Tibial nerve (tissue), 4 donors: ENCODE data around the gene JAKMIP1. TPM values are rescaled to one million over a fixed set of nuclear protein-coding genes. Genes with fewer than 3 reads are reported as not detected.

Experiments used
- DNase-seq, 2 donors: peaks; one replicate each; pipeline ENCODE4 v3.0.0-alpha.2; 2019; ENCODE audit warnings: low spot score in 2 of 2
- H3K27ac ChIP-seq, 4 donors: fragments of 200-600 bp; sonication (generic) in 3 of 4; one replicate each; pipeline ENCODE4 v1.5.1; 2017 to 2019; ENCODE audit warnings: mild to moderate bottlenecking in 1 of 4
- H3K27me3 ChIP-seq, 2 donors: fragments of 200-600 bp; sonication (generic) in 1 of 2; one replicate each; pipeline versions ENCODE4 v1.5.1 to v1.6.0; 2017 to 2019
- H3K36me3 ChIP-seq, 3 donors: fragments of 200-600 bp; sonication (generic); one replicate each; pipeline ENCODE4 v1.5.1; 2018 to 2019
- H3K4me1 ChIP-seq, 4 donors: fragments of 200-600 bp; sonication (generic) in 3 of 4; one replicate each; pipeline ENCODE4 v1.5.1; 2017 to 2019
- H3K4me3 ChIP-seq, 4 donors: fragments of 200-600 bp; sonication (generic) in 3 of 4; one replicate each; pipeline ENCODE4 v1.5.1; 2017 to 2019; ENCODE audit warnings: mild to moderate bottlenecking in 1 of 4, moderate library complexity in 1 of 4
- H3K9me3 ChIP-seq, 4 donors: fragments of 200-600 bp; sonication (generic) in 3 of 4; one replicate each; pipeline ENCODE4 v1.5.1; 2017 to 2019
- CTCF ChIP-seq, 5 experiments: fragments of 200-600 bp in 3 of 5; fragments of 450-650 bp in 2 of 5; sonication (generic) in 3 of 5; IDR thresholded peaks; one replicate each; pipeline ENCODE4 v1.5.1; 2016 to 2019; ENCODE audit warnings: antibody characterized with exemption in 5 of 5, mild to moderate bottlenecking in 3 of 5, moderate library complexity in 2 of 5
- EP300 ChIP-seq, 2 donors: sonication (generic); formaldehyde crosslinking; IDR thresholded peaks; one replicate each; pipeline ENCODE4 v1.6.1; 2017; ENCODE audit warnings: antibody characterized with exemption in 2 of 2, mild to moderate bottlenecking in 1 of 2
- POLR2A ChIP-seq, 2 donors: fragments of 450-650 bp; IDR thresholded peaks; one replicate each; pipeline ENCODE4 v1.6.1; 2017; ENCODE audit warnings: antibody characterized with exemption in 2 of 2, mild to moderate bottlenecking in 2 of 2, moderate library complexity in 2 of 2
- WGBS, 2 donors: methylation state at CpG; one replicate each; pipeline ENCODE4 v1.1.5; 2018; 5-methylcytosine and 5-hydroxymethylcytosine counted together
- total RNA-seq, 4 donors: library from RNA; depleted of rRNA; stranded (reverse); fragments of >200 nt; gene quantifications; one replicate each; pipeline ENCODE4 v1.1.0, GENCODE V29; 2016

The JAKMIP1 gene
- total RNA-seq, 4 donors from 2014 or later, result 0.30 to 2.5 (median 1.2) TPM

- 86 to 87% methylated on average over 14 to 16 of the region's 16 CpGs for WGBS, 2 donors
- Histone ChIP-seq H3K9me3 (no peaks in the 10 kb centered on the region), H3K36me3 (no peaks in the 10 kb centered on the region), H3K27ac (no peak overlapping the region), H3K27me3 (no peaks in the 10 kb centered on the region), H3K4me1 (no peaks in the 10 kb centered on the region), H3K4me3 (no peak overlapping the region)
- no peak for DNase-seq
- no peak for TF ChIP-seq POLR2A (IDR thresholded peaks at IDR 0.05)
- no peak for TF ChIP-seq EP300 (IDR thresholded peaks at IDR 0.05)
- TF ChIP-seq CTCF (IDR thresholded peaks at IDR 0.05), result no peak
These were observed 164.6 kb downstream of the JAKMIP1 start for GRCh38 chr4:6035786-6036185.

- no peak overlapping the region for H3K4me3 ChIP-seq
- no peak for TF ChIP-seq POLR2A (IDR thresholded peaks at IDR 0.05)
- no peak for TF ChIP-seq CTCF (IDR thresholded peaks at IDR 0.05)
- H3K9me3 ChIP-seq, result no peaks in the 10 kb centered on the region
- H3K27me3 ChIP-seq, result no peaks in the 10 kb centered on the region
- no peak for DNase-seq
- WGBS, 2 donors, result 69 to 88% methylated on average over 4 of the region's 4 CpGs
- H3K27ac ChIP-seq, result no peak overlapping the region
- no peaks in the 10 kb centered on the region for H3K36me3 ChIP-seq
- H3K4me1 ChIP-seq, result no peaks in the 10 kb centered on the region
These were observed 167.0 kb downstream of the JAKMIP1 start for GRCh38 chr4:6033381-6033780.

GRCh38 chr4:6032249-6033244 is 167.8 kb downstream of the JAKMIP1 start:
- Histone ChIP-seq H3K36me3 (no peaks in the 10 kb centered on the region), H3K4me1 (no peaks in the 10 kb centered on the region), H3K9me3 (no peaks in the 10 kb centered on the region), H3K27me3 (no peaks in the 10 kb centered on the region), H3K27ac (no peak overlapping the region), H3K4me3 (no peak overlapping the region)
- 63 to 69% methylated on average over 11 of the region's 11 CpGs for WGBS, 2 donors
- no peak for TF ChIP-seq POLR2A (IDR thresholded peaks at IDR 0.05)
- no peak for TF ChIP-seq CTCF (IDR thresholded peaks at IDR 0.05)
- no peak for TF ChIP-seq EP300 (IDR thresholded peaks at IDR 0.05)
- DNase-seq, result no peak

- Histone ChIP-seq H3K9me3 (no peaks in the 10 kb centered on the region), H3K27ac (no peak overlapping the region), H3K27me3 (no peaks in the 10 kb centered on the region), H3K36me3 (no peaks in the 10 kb centered on the region), H3K4me3 (no peak overlapping the region), H3K4me1 (no peaks in the 10 kb centered on the region)
- WGBS, 2 donors, result 23 to 35% methylated on average over 5 of the region's 5 CpGs
- no peak for DNase-seq
- TF ChIP-seq EP300 (IDR thresholded peaks at IDR 0.05), result no peak
- no peak for TF ChIP-seq POLR2A (IDR thresholded peaks at IDR 0.05)
- no peak for TF ChIP-seq CTCF (IDR thresholded peaks at IDR 0.05)
These were observed 168.5 kb downstream of the JAKMIP1 start for GRCh38 chr4:6031846-6032245.

- H3K27me3 ChIP-seq, result no peaks in the 10 kb centered on the region
- no peak overlapping the region for H3K4me3 ChIP-seq
- no peaks in the 10 kb centered on the region for H3K4me1 ChIP-seq
- H3K9me3 ChIP-seq, result no peaks in the 10 kb centered on the region
- H3K36me3 ChIP-seq, result no peaks in the 10 kb centered on the region
- TF ChIP-seq CTCF (IDR thresholded peaks at IDR 0.05), result no peak
- no peak for DNase-seq
- H3K27ac ChIP-seq, result no peak overlapping the region
- 76 to 80% methylated on average over 7 of the region's 7 CpGs for WGBS, 2 donors
These were observed 169.7 kb downstream of the JAKMIP1 start for GRCh38 chr4:6030679-6031078.
